ENCODE results near the gene ACTG1.

DNA sequence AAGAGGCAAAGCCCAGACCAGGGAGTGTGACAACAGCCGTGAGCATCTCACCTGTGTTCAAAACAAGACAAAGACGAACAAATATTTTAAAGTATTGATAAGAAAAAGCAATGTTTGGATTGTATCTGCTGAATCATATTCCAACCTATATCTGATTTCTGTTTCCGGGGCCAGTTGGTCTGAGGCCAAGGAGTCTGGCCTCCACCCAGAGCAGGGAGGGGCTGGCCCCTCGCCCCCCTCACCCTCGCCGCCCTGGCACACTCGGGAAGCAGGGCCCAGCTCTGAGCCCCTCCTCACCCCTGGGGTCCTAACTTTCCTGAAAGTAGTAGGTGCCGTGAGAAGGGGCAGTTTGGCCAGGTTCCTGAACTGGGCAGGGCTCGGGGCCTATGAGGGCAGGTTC lies 48.0 kb downstream of the ACTG1 start:
- TF ChIP-seq SUZ12 (IDR thresholded peaks at IDR 0.05; ENCODE audit: extremely low read depth, insufficient read depth, insufficient read length) (no peak), ZNF274 (IDR thresholded peaks at IDR 0.05; ENCODE audit: low read depth, low read length) (no peak), YY1 (IDR thresholded peaks at IDR 0.05; ENCODE audit: insufficient read depth, insufficient read length) (no peak)

Data from NT2/D1 (cell line).